Effector memory CD8-positive, alpha-beta T cell (primary cell): Measurements from ENCODE around the gene MAP3K5.

Experiments used
- ATAC-seq: fragments of 150-1000 bp; cut with Tn5 transposase; replicated peaks from 2 replicates; pipeline ENCODE4 v1.10.0; 2021; ENCODE audit warnings: mild to moderate bottlenecking, moderate library complexity
- DNase-seq, 3 experiments: peaks; one replicate each; pipeline ENCODE4 v3.0.0; 2021
- H3K27ac Mint-ChIP-seq, 2 donors: one replicate each; pipeline ENCODE4 v1.8.0; 2022; ENCODE audit warnings: mild to moderate bottlenecking in 2 of 2, mixed read lengths in 2 of 2, moderate library complexity in 2 of 2
- H3K27me3 Mint-ChIP-seq, 2 donors: one replicate each; pipeline ENCODE4 v1.8.0; 2022; ENCODE audit warnings: mixed read lengths in 2 of 2
- H3K36me3 Mint-ChIP-seq: one replicate; pipeline ENCODE4 v1.8.0; 2022; ENCODE audit warnings: mild to moderate bottlenecking, moderate library complexity, mixed read lengths; ENCODE audit not compliant: insufficient read depth
- H3K4me1 Mint-ChIP-seq, 2 donors: one replicate each; pipeline ENCODE4 v1.8.0; 2022; ENCODE audit warnings: low read depth in 2 of 2, mixed read lengths in 2 of 2
- H3K4me3 Mint-ChIP-seq, 2 donors: one replicate each; pipeline ENCODE4 v1.8.0; 2022; ENCODE audit warnings: mild to moderate bottlenecking in 2 of 2, mixed read lengths in 2 of 2, moderate library complexity in 2 of 2
- H3K9me3 Mint-ChIP-seq, 2 donors: one replicate each; pipeline ENCODE4 v1.8.0; 2022; ENCODE audit warnings: mixed read lengths in 2 of 2

MAP3K5 gene

GRCh38 chr6:136549300-136550044 lies 242.8 kb downstream of the MAP3K5 start:
- Mint-ChIP-seq H3K36me3 (peaks cover 7% of the 10 kb centered on the region), H3K4me1 (peaks cover 4 to 5% of the 10 kb centered on the region in 2 donors), H3K27ac (no peak overlapping the region), H3K27me3 (peaks cover 42 to 48% of the 10 kb centered on the region in 2 donors), H3K4me3 (peak overlapping the region; percentile 66 to 70), H3K9me3 (no peaks in the 10 kb centered on the region)
- no peak for ATAC-seq
- no peak for DNase-seq

- H3K4me1 Mint-ChIP-seq: peaks cover 4 to 5% of the 10 kb centered on the region in 2 donors
- ATAC-seq (no peak), DNase-seq (no peak)
- peaks cover 7% of the 10 kb centered on the region for H3K36me3 Mint-ChIP-seq
- H3K9me3 Mint-ChIP-seq: no peaks in the 10 kb centered on the region
- peak overlapping the region; percentile 66 to 70 for H3K4me3 Mint-ChIP-seq
- H3K27ac Mint-ChIP-seq: no peak overlapping the region
- peaks cover 49 to 55% of the 10 kb centered on the region in 2 donors for H3K27me3 Mint-ChIP-seq
Measured at GRCh38 chr6:136548582-136549299, 243.5 kb downstream of the MAP3K5 start.

- ATAC-seq: no peak
- peaks cover 56 to 62% of the 10 kb centered on the region in 2 donors for H3K27me3 Mint-ChIP-seq
Measured at GRCh38 chr6:136547871-136548270, 244.4 kb downstream of the MAP3K5 start.

GRCh38 chr6:136547336-136547735 lies 244.9 kb downstream of the MAP3K5 start:
- Mint-ChIP-seq H3K4me3 (no peak overlapping the region), H3K27me3 (peaks cover 58 to 62% of the 10 kb centered on the region in 2 donors), H3K27ac (no peak overlapping the region), H3K4me1 (peaks cover 4 to 5% of the 10 kb centered on the region in 2 donors), H3K9me3 (no peaks in the 10 kb centered on the region), H3K36me3 (peaks cover 7% of the 10 kb centered on the region)
- no peak for DNase-seq
- no peak for ATAC-seq

More at GRCh38 chr6:136547871-136548270, 244.4 kb downstream of the MAP3K5 start:
- DNase-seq: no peak
- Mint-ChIP-seq H3K4me3 (no peak overlapping the region), H3K9me3 (no peaks in the 10 kb centered on the region), H3K27ac (no peak overlapping the region), H3K4me1 (peaks cover 4 to 5% of the 10 kb centered on the region in 2 donors), H3K36me3 (peaks cover 7% of the 10 kb centered on the region)

GRCh38 chr6:136546331-136546730 lies 245.9 kb downstream of the MAP3K5 start:
- DNase-seq (no peak), ATAC-seq (no peak)
- H3K27ac Mint-ChIP-seq: no peak overlapping the region
- H3K4me1 Mint-ChIP-seq: peaks cover 4 to 5% of the 10 kb centered on the region in 2 donors
- peaks cover 61 to 62% of the 10 kb centered on the region in 2 donors for H3K27me3 Mint-ChIP-seq
- H3K36me3 Mint-ChIP-seq: peaks cover 7% of the 10 kb centered on the region
- H3K4me3 Mint-ChIP-seq: no peak overlapping the region
- no peaks in the 10 kb centered on the region for H3K9me3 Mint-ChIP-seq

GRCh38 chr6:136544326-136544725 lies 248.0 kb downstream of the MAP3K5 start:
- Mint-ChIP-seq H3K4me3 (no peak overlapping the region), H3K36me3 (peaks cover 1% of the 10 kb centered on the region), H3K27me3 (peaks cover 60 to 71% of the 10 kb centered on the region in 2 donors), H3K4me1 (peaks cover 2 to 5% of the 10 kb centered on the region in 2 donors), H3K27ac (no peak overlapping the region), H3K9me3 (no peaks in the 10 kb centered on the region)
- DNase-seq: no peak
- ATAC-seq: no peak

GRCh38 chr6:136541395-136541794 lies 250.9 kb downstream of the MAP3K5 start:
- Mint-ChIP-seq H3K4me3 (no peak overlapping the region), H3K4me1 (no peaks in the 10 kb centered on the region), H3K27me3 (peaks cover 34 to 46% of the 10 kb centered on the region in 2 donors), H3K9me3 (no peaks in the 10 kb centered on the region), H3K27ac (no peak overlapping the region), H3K36me3 (no peaks in the 10 kb centered on the region)
- ATAC-seq (no peak), DNase-seq (no peak)

- DNase-seq (no peak), ATAC-seq (no peak)
- Mint-ChIP-seq H3K4me3 (no peak overlapping the region), H3K27ac (no peak overlapping the region), H3K36me3 (no peaks in the 10 kb centered on the region), H3K9me3 (no peaks in the 10 kb centered on the region), H3K27me3 (peaks cover 21 to 36% of the 10 kb centered on the region in 2 donors), H3K4me1 (no peaks in the 10 kb centered on the region)
Measured at GRCh38 chr6:136539967-136540652, 252.2 kb downstream of the MAP3K5 start.

- Mint-ChIP-seq H3K27me3 (peaks cover 13 to 23% of the 10 kb centered on the region in 2 donors), H3K36me3 (no peaks in the 10 kb centered on the region), H3K4me3 (no peak overlapping the region), H3K4me1 (no peaks in the 10 kb centered on the region), H3K27ac (no peak overlapping the region), H3K9me3 (no peaks in the 10 kb centered on the region)
- no peak for DNase-seq
- ATAC-seq: no peak
Measured at GRCh38 chr6:136538836-136539235, 253.4 kb downstream of the MAP3K5 start.

GRCh38 chr6:136535880-136536650 lies 256.2 kb downstream of the MAP3K5 start:
- Mint-ChIP-seq H3K4me3 (no peak overlapping the region), H3K27ac (no peak overlapping the region), H3K27me3 (peaks cover 14 to 34% of the 10 kb centered on the region in 2 donors), H3K4me1 (no peaks in the 10 kb centered on the region), H3K36me3 (no peaks in the 10 kb centered on the region), H3K9me3 (no peaks in the 10 kb centered on the region)
- ATAC-seq (no peak), DNase-seq (no peak)

GRCh38 chr6:136535017-136535765 lies 257.1 kb downstream of the MAP3K5 start:
- no peak for DNase-seq
- Mint-ChIP-seq H3K4me1 (no peaks in the 10 kb centered on the region), H3K4me3 (no peak overlapping the region), H3K9me3 (no peaks in the 10 kb centered on the region), H3K27me3 (peaks cover 14 to 30% of the 10 kb centered on the region in 2 donors), H3K36me3 (no peaks in the 10 kb centered on the region), H3K27ac (peak overlapping the region in 1 of 2 donors; percentile 34)
- ATAC-seq: no peak

- Mint-ChIP-seq H3K4me1 (no peaks in the 10 kb centered on the region), H3K27ac (no peak overlapping the region), H3K9me3 (no peaks in the 10 kb centered on the region), H3K27me3 (peaks cover 21 to 24% of the 10 kb centered on the region in 2 donors), H3K36me3 (no peaks in the 10 kb centered on the region), H3K4me3 (no peak overlapping the region)
- ATAC-seq (no peak), DNase-seq (no peak)
Measured at GRCh38 chr6:136534268-136534667, 258.0 kb downstream of the MAP3K5 start.
